Adipocyte (in vitro differentiated cells): ENCODE results near the gene FAM83G.

Source experiments
- DNase-seq: peaks from one replicate; pipeline ENCODE4 v3.0.0-alpha.2; 2015; ENCODE audit warnings: low read depth
- H3K27me3 ChIP-seq: replicated peaks from 2 replicates; pipeline ENCODE4 v1.7.0; 2013; ENCODE audit warnings: mild to moderate bottlenecking, low read length, moderate library complexity; ENCODE audit not compliant: control insufficient read depth, insufficient read depth
- H3K36me3 ChIP-seq: 2 replicates; pipeline ENCODE4 v1.7.0; 2013; ENCODE audit warnings: low read length, mild to moderate bottlenecking, moderate library complexity; ENCODE audit not compliant: control insufficient read depth, insufficient read depth, severe bottlenecking
- H3K4me1 ChIP-seq: 2 replicates; pipeline ENCODE4 v1.7.0; 2013; ENCODE audit warnings: mild to moderate bottlenecking, low read length, moderate library complexity; ENCODE audit not compliant: control insufficient read depth, insufficient read depth
- H3K4me3 ChIP-seq: 2 replicates; pipeline ENCODE4 v1.7.0; 2013; ENCODE audit warnings: mild to moderate bottlenecking, low read length, moderate library complexity
- H3K9ac ChIP-seq: 2 replicates; pipeline ENCODE4 v1.7.0; 2013; ENCODE audit warnings: mild to moderate bottlenecking, low read length, moderate library complexity
- H3K9me3 ChIP-seq: 2 replicates; pipeline ENCODE4 v1.7.0; 2013; ENCODE audit warnings: mild to moderate bottlenecking, low read length, moderate library complexity; ENCODE audit not compliant: control insufficient read depth

The FAM83G gene

DNA sequence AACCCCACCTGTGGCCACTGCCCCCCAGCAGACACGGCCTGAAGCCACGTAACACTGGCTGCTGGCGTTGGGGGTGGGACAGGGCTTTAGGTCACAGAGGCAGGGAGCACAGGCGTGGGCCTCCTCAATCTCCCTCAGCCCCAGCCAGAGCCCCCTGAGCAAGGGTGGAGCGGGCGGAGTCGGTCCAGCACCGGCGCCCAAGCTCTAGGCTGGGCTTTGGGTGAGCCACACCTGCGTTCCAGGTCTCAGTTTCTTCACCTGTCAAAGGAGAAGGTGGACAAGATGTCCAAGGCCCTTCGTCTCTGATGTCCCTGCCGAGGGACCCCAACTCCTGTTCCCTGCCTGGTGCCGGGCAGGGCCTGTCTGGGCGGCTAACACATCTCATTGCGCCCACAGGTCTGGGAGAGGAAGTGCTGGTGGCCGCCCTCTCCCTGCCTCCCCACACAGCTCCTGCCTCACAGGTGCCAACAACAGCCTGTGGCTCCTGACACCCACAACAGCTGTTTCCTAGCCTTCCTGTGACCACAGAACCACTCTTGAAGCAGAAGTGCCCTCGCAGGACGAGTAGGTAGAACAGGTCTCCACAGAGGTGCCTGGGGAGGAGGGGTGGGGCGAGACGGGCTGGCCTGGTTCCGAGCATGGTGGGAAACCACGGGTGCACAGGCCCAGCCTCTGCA lies 12.0 kb downstream of the FAM83G start:
- H3K4me3 ChIP-seq, result no peak overlapping the region
- H3K4me1 ChIP-seq, result no peaks in the 10 kb centered on the region
- DNase-seq, result no peak
- H3K9me3 ChIP-seq, result peaks cover 6% of the 10 kb centered on the region
- no peak overlapping the region for H3K9ac ChIP-seq
- H3K27me3 ChIP-seq, result no peaks in the 10 kb centered on the region
- H3K36me3 ChIP-seq, result peaks cover 3% of the 10 kb centered on the region

DNA sequence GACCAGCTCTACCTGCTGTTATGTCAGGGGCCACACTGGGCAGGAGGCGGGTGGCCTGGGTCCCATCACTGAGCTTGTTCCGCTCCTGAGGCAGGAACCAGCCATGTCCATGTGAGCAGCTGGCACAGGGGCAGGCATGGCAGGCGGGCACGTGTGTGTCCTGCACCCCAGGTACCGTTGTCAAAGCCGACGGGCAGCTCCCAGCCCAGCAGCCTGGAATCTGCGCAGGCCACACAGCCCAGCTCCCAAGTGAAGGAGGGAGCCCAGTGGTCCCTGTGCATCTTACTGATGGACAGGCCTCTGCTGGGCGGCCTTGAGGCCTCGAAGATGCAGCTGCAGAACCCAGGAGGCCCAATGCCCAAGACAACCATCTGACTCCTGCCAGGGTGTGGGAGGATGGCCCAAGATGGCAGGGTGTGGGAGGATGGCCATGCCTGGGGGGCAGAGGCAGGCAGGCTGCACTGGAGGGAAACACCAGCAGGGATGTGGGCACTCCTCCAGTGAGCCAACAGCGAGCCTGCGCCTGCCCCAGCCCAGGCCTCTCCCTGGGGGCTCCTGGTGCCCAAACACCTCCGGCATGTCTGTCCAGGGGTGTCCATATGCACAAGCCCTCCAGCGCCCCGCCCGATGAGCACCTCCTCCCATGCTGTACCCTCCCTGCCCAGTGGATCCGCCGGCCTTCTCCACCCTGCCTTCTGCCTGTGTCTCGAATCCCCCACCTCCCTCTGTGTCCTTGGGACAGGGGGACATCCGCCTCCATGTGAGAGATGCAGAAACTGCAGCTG lies 12.8 kb downstream of the FAM83G start:
- Histone ChIP-seq H3K4me3 (no peak overlapping the region), H3K9me3 (peaks cover 6% of the 10 kb centered on the region), H3K9ac (no peak overlapping the region), H3K27me3 (no peaks in the 10 kb centered on the region), H3K36me3 (peaks cover 3% of the 10 kb centered on the region), H3K4me1 (no peaks in the 10 kb centered on the region)
- DNase-seq, result no peak

DNA sequence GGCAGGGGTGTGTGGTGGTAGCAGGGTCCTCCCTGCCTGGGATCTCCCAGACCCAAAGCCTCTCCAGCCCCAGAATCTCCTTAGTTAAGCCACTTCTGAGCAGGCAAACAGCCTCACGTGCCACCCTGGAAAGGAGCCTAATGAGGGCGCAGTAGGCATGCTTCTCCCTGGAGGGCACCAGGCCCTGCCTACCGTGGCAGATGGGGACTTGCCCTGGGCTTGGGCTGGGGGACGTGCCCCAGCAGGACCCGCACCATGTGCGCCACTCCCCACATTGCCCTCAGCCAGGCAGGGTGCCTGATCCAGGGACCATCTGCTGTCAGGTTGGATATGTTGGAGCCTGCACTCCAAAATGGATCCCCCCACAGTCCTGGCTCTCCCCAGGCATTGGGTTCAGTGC lies 14.2 kb downstream of the FAM83G start:
- Histone ChIP-seq H3K36me3 (peaks cover 3% of the 10 kb centered on the region), H3K9ac (no peak overlapping the region), H3K9me3 (peaks cover 4% of the 10 kb centered on the region), H3K4me1 (no peaks in the 10 kb centered on the region), H3K27me3 (no peaks in the 10 kb centered on the region), H3K4me3 (no peak overlapping the region)
- DNase-seq, result no peak

DNA sequence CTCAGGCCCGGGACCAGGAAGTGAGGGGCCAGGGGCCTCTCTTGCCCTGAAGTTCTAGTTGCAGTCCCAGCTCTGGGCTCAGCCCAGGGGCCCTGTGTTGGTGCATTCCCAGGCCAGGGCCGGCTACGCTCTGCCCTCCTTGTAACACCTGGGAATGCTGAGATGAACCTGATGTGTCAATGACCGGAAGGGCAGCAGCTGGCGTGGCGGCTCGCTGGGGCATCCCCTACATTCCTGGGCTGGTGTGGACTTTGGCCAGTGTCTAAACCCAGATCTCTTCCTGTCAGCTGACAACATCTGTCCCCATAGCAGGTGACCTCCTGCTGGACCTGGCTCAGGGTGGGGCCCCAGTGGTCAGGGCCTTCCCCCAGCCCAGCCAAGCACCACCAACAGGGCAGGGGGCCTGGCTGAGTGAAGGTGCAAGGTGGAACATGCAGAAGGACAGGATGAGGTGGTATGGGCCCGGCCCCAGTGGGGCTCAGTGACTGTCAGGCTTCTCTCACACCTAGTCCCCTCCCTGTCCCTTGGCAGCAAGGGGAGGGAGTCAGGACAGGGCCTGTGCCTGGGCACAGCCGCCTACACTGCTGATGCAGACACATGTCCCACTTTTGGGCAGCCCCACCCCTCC lies 15.9 kb downstream of the FAM83G start:
- Histone ChIP-seq H3K9me3 (no peaks in the 10 kb centered on the region), H3K9ac (no peak overlapping the region), H3K4me3 (no peak overlapping the region), H3K4me1 (no peaks in the 10 kb centered on the region), H3K27me3 (no peaks in the 10 kb centered on the region), H3K36me3 (peaks cover 3% of the 10 kb centered on the region)
- DNase-seq, result no peak

DNA sequence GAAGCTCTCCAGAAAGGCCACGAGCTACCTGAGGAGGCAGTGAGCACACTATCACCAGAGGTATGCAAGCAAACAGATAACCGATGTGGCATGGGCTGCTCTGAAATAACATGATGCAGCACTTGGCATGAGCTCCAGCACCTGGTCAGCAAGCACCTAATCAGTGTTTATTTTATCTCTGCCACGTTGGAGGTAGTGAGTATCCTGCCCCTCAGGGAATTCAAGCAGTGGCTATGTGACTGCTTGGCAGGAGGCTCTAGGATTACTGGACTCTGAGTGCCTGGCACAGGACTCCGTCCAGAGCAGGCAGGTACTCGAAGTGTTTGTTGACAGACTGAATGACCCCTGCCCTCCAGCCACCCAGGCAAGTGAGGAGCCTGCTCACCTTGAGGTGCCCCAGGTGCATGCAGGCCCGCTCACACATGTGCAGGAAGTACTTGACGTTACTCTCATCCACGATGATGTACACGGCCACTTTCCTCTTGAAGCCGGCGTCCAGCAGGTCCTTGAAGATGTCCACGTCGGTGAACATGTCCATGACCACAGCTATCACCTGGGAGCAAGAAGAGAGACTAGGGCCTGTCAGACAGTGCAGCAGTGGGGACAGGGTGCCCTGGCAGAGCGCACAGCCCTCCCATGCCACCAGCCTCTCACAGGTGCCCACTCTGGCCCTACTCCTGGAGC lies 16.6 kb downstream of the FAM83G start:
- Histone ChIP-seq H3K9me3 (no peaks in the 10 kb centered on the region), H3K4me1 (no peaks in the 10 kb centered on the region), H3K36me3 (peaks cover 3% of the 10 kb centered on the region), H3K9ac (no peak overlapping the region), H3K27me3 (no peaks in the 10 kb centered on the region), H3K4me3 (no peak overlapping the region)
- DNase-seq, result no peak

DNA sequence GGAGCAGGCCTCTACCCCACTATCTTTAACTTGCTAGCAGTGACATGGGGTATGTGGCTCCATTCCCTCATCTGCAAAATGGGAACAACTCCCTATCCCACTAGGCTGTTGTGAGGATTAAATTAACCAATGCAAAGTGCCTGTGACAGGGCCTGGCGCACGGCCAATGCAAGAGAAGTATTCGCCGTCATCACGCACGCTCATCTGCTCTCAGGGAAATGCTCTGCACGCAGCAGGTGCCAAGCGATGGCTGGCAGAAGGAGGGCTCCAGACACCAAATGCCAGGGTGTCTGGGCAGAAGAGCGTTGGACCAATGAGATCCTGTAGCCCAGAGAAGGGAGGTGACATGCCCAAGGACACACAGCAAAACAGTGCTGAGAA lies 17.3 kb downstream of the FAM83G start:
- H3K9ac ChIP-seq, result no peak overlapping the region
- H3K36me3 ChIP-seq, result peaks cover 3% of the 10 kb centered on the region
- DNase-seq, result no peak
- no peaks in the 10 kb centered on the region for H3K9me3 ChIP-seq
- no peak overlapping the region for H3K4me3 ChIP-seq
- peaks cover 1% of the 10 kb centered on the region for H3K4me1 ChIP-seq
- H3K27me3 ChIP-seq, result no peaks in the 10 kb centered on the region

DNA sequence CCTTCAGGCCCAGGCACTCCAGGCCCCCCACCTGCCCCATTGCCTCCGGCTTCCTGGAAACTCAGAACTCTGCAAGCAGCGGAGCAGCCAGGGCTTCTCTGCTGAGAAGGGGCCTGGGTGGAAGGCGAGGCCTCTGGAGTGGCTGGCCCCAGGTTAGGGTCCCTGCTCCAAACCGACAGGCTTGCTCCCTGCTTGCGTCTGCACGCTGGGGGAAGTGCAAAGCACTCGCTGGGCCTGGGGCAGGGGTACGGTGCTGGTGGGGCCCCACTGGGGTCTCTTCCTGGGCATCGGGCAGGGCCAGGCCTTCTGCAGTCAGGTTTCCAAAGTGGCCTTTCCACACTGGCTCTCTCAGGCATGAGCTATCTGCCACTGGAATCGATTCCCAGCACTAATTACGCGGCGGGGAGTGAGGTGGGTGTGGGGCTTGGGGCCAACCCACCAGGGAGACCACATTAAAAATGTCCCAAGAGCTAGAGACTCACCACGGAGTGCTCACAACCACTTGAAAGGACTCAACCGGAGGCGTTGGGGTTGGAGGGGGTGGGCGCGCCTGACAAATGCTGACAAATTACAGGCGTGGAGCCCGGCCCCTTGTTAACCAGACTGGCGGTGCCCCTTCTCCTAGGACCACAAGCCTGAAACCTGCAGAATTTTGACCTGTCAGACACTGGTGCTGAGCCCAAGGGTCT lies 17.9 kb downstream of the FAM83G start:
- no peak for DNase-seq
- Histone ChIP-seq H3K4me3 (no peak overlapping the region), H3K9ac (no peak overlapping the region), H3K4me1 (peaks cover 7% of the 10 kb centered on the region), H3K27me3 (no peaks in the 10 kb centered on the region), H3K36me3 (peaks cover 3% of the 10 kb centered on the region), H3K9me3 (no peaks in the 10 kb centered on the region)

DNA sequence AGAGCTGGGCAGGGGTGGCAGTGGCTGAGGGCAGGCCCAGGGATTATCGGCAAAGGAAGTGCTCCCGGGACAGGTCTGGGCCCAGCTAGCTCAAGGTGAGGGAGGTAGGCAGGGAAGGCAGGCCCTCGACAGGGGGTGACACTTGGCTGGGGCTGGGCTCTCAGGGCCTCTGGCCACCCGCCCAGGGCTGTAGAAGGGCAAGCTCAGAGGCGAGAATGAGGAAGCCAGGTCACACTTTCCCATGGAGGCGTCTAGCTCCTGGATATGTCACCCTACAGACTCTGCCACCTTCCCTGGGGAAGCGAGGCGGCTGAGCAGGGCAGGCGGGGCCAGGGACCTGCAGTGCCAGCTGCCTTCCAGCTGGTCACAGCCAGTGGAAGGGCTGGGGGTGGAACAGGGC lies 19.1 kb downstream of the FAM83G start:
- DNase-seq, result no peak
- Histone ChIP-seq H3K4me1 (peaks cover 11% of the 10 kb centered on the region), H3K27me3 (no peaks in the 10 kb centered on the region), H3K9ac (no peak overlapping the region), H3K36me3 (peaks cover 3% of the 10 kb centered on the region), H3K9me3 (no peaks in the 10 kb centered on the region), H3K4me3 (no peak overlapping the region)

DNA sequence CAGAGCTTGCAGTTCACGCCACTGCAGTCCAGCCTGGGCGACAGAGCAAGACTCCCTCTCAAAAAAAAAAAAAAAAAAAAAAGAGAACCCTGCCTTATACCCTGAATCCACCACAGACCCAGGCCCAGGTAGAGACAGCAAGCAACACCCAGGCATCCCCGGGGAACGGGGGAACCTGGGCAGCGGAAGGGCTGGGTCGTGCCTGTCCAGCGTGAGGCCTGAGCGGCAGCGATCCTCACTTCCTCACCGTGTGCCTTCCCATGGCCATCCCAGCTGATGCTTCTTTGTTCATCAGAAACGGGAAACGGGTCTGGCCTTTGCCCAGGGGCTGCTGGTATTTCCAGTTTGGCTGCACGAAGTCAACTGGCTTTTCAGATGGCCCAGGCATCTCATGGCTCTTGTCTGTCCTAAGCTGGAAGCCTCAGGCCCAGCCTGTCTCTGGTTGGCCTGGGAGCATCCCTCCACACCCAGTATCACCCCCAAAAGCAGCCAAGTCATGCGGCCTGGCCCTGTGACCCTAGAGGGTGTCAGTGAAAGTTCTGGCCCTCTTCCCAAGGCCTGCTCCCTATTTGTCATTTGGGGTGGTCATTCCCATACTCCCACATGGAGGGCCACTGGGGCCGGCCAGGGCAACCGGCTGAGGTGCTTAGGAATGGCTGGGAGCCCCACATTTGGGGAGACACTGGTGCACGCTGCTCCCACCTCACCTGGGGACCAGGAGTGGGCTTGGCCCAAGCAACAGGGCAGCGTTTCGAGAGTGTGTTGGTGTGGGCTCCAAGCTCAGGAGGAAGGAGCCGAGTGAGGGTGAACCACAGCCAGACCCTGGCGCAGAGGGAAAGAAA lies 20.1 kb downstream of the FAM83G start:
- H3K27me3 ChIP-seq, result no peaks in the 10 kb centered on the region
- H3K4me3 ChIP-seq, result no peak overlapping the region

DNA sequence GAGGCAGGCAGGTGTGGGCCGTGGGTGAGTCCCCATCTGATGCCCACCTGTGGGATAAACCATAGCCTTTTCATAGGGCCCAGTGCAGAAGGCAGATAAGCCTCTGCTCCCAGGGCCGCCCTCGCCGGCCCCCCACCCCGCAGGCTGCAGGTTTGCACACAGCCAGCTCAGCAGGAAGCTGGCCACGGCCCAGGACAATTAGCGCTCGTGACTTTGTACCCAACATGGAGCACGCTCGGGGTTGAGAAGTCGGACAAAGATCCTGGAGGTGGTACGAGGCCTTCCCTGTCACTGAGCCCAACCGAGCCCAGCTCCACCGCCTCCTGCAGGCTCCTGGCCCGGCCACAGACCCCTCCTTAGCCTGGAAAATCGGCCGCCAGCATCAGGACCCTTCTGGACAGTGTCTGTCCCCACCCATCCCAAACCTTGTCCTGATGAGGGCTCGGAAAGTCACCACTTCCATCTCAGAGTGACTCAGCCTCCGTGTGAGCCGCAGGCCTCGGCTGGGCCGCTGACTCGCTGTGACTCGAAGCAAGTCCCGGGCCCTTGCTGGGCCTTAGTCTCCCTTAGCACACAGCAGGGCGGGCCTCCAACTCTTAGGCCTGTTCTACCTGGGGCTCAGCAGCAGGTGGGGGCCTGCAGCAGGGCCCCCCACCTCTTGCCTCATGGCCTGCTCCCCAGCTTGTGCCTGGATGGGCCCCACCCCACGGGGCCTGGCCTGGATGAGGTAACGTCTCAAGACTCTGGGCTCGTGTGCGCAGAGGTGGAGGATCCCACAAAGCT lies 22.7 kb downstream of the FAM83G start:
- no peaks in the 10 kb centered on the region for H3K9me3 ChIP-seq
- peak; percentile 73 for DNase-seq
- peak overlapping the region; percentile 80 for H3K9ac ChIP-seq
- H3K36me3 ChIP-seq, result peaks cover 17% of the 10 kb centered on the region
- peaks cover 11% of the 10 kb centered on the region for H3K4me1 ChIP-seq
- H3K27me3 ChIP-seq, result no peaks in the 10 kb centered on the region
- H3K4me3 ChIP-seq, result no peak overlapping the region

More for the DNA sequence above, 20.1 kb downstream of the FAM83G start:
- H3K4me1 ChIP-seq, result peaks cover 11% of the 10 kb centered on the region
- no peak for DNase-seq
- H3K9ac ChIP-seq, result no peak overlapping the region
- H3K36me3 ChIP-seq, result peaks cover 3% of the 10 kb centered on the region
- H3K9me3 ChIP-seq, result no peaks in the 10 kb centered on the region
